SH-SY5Y (cell line): Measurements from ENCODE around the gene VDR.

ENCODE experiments used
- GATA2 ChIP-seq: IDR thresholded peaks from 2 replicates; pipeline ENCODE4 v1.6.1; 2011; ENCODE audit warnings: mild to moderate bottlenecking, low read depth, low read length
- GATA3 ChIP-seq: IDR thresholded peaks from 2 replicates; pipeline ENCODE4 v1.6.1; 2011; ENCODE audit warnings: low read depth, mild to moderate bottlenecking, low read length, moderate library complexity

DNA sequence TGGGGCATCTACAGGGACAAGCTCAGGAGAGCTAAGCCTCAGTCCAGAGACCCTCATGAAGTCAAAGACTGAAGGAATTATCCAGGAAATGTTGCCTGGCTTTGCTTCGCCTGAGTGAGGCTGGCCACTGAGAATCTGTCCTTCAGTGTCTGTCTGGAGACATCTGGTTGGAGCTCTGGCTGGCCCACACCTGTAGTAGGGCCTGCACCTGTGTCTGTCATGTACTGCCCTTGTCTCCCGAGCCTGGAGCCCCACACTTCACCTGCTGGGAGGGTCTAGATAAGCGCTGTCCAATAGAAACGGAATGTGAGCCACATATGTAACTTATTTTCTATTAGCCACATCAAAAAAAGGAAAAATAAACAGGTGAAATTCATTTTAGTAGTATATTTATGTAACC lies 75.2 kb downstream of the VDR start:
- TF ChIP-seq GATA2 (no peak), GATA3 (no peak)
